Mesangial cell (primary cell): ENCODE data around the gene KLF9. TPM values are rescaled to one million over a fixed set of nuclear protein-coding genes. Genes with fewer than 3 reads are reported as not detected.

Source experiments
- total RNA-seq: library from RNA; depleted of rRNA; stranded (reverse); fragments of >200 nt; gene quantifications from 2 replicates; pipeline ENCODE4 v1.2.3, GENCODE V29; 2015

Gene KLF9
- total RNA-seq: 11.2 and 25.0 TPM in 2 replicates

DNA sequence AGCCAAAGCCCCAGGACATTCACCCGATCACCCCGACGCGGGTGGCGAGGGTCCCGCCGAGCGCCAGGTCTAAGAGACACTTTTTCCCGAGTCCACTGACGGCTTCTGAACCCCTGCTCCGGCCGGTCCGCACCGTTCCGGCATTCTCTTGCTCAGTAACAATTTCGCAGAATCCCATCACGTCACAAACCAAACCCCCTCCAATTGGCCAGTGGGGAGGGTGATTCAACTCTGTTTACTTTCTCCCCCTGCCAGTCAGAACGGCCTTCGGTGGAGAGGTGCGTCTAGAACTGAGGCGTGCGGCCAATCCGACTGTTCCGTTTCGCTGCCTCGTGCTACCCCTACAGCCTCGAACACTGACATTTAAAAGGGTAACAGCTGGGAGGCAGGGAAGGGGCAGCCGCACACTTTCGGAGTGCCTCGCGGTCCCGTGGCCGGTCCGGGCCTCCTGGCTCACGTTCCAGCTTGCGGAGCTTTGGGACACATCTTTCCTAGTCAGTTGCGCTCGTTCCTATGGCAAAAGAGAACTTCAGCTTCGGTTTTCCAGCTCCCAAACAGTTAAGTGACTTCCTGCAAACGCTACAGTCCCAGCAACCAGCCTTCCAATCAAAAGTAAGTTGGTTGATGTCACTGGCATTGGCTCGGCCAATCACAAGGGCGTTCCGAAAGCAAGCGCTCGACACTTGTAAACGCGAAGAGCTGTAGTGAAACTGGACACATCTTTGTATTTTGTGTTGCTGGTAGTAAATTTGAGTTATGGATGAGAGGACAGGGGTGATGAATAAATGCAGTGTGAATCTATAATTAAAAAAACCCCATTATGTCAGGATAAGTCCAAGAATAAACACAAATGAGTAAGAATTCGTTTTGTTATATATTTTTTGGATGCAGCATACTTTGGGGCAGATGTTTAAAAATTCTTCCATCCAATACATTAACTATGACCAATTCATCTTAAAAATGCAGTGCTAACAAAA, at the start of gene KLF9:
KLF9 (minus strand) TSS at position 859 of the 977 bp plus-strand sequence. CDS start 1,294 bp downstream, outside the sequence.

Other genes starting within 250 kb of the KLF9 start
- gene SMC5, start 155.7 kb downstream of the KLF9 start, total RNA-seq: 8.5 and 9.9 TPM in 2 replicates